Endometrial microvascular endothelial cells (primary cell): ENCODE data around the gene FOXL1. TPM values are rescaled to one million over a fixed set of nuclear protein-coding genes. Genes with fewer than 3 reads are reported as not detected.

Source experiments
- in situ Hi-C: cut with HindIII; loops from 2 replicates; pipeline ENCODE4 v1.10.0; 2017; ENCODE audit warnings: low sequenced_read_pairs, low pct_unique_long_range_greater_than_20kb; ENCODE audit errors: inconsistent ontology term
- total RNA-seq: library from RNA; depleted of rRNA; stranded (reverse); fragments of >200 nt; gene quantifications from one replicate; pipeline ENCODE4 v1.2.3, GENCODE V29; 2015; ENCODE audit errors: inconsistent ontology term

FOXL1 gene
- total RNA-seq, 1 donor from 2014 or later, result 11.5 TPM

DNA sequence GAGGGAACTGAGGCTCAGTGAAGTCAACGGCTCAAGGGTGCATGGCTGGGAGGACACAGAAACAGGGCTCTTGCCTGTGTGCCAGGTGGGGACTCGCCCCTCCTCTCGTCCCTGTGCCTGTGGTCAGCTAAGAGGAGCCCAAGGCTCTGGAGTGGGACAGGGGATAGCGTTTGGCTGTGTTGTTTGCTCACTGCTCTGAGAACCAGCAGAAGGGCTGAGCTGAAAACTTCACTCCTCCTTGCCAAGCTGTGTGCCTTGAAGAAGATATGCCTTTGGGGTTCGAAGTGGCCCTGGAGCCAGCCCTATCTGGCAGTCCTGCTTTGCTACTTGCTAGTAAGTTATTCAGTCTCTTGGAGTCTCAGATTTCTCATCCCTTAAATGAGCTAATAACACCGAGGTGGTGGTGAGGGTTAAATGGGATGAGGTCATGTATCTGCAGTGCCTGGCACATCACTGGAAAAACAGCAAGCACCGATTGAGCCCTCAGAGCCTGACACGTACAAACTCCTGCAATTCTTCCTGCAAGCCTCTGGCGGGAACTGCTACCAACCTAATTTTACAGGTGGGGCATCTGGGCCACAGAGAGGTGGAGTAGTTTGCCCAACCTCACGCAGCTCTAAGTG is 17.7 kb downstream of the FOXL1 start:
- in situ Hi-C loops, result no loop called here

GRCh38 chr16:86597126-86597879 is 19.0 kb downstream of the FOXL1 start:
- in situ Hi-C loops, result no loop called here

DNA sequence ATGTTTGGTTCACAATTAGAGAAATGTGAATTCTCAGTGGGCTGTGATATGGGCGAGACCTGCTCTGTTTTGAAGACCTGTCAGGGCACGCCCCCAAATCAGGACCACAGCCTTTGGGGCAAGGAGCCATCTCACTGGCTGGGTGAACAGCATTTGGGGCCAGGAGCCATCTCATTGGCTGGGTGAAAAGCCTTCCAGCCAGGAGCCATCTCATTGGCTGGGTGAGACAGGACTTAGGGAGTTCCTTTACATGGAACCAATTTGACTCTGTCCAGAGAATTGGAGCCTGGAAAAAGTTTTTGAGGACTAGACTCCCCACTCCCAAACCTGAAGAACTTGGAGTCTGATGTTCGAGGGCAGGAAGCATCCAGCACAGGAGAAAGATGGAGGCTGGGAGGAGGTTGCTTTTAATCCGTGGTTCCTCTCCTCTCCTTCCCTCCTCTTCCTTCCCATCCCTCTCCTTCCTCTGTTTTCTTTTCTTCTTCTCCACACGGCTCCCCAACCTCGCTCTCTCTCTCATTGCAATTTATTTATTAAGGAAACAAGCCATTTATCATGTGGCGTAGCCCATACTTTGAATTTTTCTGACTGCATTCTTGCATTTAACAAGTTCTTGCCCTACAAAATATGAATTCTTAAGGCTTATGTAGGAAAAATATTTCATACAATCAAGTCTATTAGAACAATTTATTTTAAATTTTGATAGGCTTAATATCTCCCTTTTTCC is 19.7 kb downstream of the FOXL1 start:
- in situ Hi-C loops, result no loop called here

GRCh38 chr16:86598607-86599565 is 20.5 kb downstream of the FOXL1 start:
- in situ Hi-C loops, result no loop called here

- in situ Hi-C loops, result no loop called here
Observed at GRCh38 chr16:86601356-86601755, 23.0 kb downstream of the FOXL1 start.

DNA sequence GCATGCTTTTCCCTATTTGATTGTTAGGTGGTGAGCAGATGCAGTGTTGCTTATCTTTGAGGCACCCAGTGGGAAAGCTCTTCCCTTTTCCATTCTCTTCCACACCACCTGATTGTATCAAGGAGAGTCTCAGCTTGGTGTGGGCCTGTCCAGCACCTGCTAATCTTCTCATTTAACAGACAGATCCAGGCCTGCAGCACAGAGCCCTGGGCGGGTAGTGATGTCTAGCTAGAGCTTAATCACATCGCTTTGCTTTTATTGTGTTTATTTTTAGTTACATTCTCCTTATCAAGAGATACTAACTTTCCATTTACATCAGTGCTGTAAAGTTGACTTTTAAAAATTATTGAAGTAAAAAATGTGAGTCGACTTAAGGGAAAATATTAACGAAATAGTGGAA is 24.2 kb downstream of the FOXL1 start:
- in situ Hi-C loops, result no loop called here

GRCh38 chr16:86604436-86605193 is 26.3 kb downstream of the FOXL1 start:
- in situ Hi-C loops, result no loop called here

DNA sequence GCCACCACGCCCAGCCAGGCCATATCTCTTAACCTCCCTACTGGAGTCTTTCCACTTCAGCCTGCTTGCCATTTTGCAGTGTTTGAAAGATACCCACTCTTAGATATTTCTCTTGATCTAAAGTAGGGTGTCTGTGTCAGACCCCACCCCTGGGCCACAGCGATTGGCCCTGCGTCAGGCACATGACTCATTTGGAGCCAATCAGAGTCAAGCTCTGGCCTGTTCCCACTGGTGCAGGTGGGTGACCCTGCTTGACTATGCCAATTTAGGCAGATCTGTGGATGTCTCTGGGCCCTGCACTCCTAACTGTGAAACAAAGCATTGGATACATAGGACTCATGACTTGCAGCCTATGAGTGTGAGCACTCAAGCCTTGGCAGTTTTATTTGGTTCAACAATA is 27.6 kb downstream of the FOXL1 start:
- in situ Hi-C loops, result no loop called here

DNA sequence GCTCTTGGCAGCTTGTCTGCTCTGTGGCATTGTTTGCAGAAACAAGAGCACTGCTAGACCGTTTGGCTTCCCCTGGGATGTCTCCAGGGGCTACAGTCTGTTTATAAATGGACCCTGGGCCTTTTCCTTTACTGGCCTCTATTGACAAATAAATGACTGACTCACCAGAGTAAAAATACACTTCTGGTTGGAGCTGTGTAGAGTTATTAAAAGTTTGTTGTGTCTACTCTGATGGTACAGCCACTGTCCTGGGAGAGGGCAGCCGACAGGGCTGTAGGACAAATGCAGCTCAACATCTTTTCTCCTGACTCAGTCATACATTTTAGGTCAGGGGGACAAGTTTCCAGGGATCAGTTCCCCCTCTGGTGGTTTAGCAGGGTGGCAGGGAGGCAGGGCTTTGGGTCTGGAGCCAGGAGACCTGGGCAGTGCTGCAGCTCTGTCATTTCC is 30.0 kb downstream of the FOXL1 start:
- in situ Hi-C loops, result no loop called here

- in situ Hi-C loops, result no loop called here
Observed at GRCh38 chr16:86609115-86609514, 30.8 kb downstream of the FOXL1 start.

DNA sequence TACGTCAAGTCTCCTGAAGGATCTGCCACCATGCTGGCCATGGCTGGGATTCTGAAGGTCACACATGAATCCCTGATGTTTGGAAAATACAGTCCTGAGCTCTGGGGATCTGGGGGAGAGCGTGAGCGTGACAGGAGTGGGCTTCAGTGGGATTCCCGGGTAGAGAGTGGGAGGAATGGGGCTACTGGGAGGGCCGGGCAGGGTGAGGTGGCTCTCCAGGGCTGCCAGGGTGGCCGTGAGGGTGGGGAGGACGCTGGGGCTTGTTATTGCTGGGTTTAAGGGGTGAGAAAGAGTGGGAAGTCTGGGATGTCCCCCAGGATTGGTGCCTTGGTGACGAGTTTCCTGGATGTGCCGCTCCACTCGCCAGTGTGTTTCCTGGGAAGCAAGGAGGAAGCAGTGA is 31.3 kb downstream of the FOXL1 start:
- in situ Hi-C loops, result no loop called here

DNA sequence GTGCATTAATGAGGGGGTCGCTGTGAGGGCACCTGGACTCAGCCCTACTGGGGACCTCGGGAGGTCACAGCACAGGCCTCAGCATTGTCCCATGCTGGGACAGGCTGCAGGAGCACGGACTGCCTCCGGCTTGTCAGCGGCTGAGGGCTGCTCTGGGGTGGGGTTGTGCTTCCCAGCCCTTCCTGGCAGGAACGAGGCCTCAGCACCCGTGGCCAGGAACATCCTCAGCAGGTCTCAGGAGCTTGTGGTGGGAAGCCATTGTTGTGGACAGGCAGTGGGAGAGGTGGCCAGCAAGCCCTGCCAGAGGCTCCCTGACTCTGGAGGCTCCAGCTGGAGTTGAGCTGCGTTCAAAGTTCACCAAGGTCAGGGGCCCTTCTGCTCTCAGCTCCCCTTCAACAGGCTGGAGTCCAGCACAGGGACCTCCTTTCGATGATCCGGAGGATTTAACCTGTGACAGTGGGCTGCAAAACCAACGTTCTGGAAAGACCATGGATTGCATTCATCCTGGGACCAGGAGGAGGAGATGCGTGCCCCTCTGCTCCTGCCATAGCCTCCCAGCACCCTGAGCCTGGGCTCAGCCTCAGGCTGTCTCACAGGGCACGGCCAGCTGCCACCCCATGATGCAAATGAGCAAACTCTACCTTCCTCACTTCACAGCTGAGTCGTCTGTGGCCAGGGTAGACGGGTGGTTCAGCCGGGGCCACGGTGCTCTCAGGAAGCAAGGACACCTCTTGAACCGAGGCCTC is 32.6 kb downstream of the FOXL1 start:
- in situ Hi-C loops, result no loop called here

GRCh38 chr16:86611525-86611855 is 33.1 kb downstream of the FOXL1 start:
- in situ Hi-C loops, result no loop called here

DNA sequence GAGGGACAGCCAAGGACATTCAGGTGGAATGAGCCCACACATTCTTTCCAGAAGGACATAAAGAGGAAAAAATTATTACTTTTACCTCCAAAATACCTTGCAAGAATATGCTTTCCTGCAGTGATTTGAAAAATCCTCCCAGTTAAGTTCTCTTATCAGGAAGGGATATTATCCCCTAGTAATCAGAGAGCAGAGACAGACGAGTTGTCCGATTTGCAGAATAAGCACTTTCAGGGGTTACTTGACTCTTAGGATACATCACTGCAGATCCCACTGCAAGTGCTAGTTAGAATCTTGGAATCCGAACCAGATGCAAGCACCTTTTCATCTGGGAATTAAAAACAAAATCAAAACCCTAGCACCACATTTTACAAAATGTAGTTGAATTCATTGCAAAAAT is 33.6 kb downstream of the FOXL1 start:
- in situ Hi-C loops, result no loop called here

DNA sequence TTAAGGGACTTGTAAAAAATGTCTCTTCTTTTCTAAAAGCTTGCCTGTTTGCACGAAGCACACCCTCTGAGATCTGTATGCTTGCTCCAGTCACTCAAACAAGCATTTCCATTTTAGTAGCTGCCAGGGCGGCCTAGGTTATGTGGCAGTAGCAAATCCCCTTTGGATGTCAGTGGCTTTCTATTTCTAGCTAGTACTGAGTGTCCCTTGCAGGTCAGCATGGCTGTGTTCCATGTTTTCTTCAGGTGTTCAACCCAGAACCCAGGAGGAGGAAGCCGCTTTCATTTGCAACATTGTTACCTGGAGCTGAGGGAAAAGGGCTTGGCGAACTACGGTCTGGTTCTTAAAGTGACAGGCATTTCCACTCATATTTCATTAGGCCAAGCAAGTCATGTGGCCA is 36.4 kb downstream of the FOXL1 start:
- in situ Hi-C loops, result no loop called here

DNA sequence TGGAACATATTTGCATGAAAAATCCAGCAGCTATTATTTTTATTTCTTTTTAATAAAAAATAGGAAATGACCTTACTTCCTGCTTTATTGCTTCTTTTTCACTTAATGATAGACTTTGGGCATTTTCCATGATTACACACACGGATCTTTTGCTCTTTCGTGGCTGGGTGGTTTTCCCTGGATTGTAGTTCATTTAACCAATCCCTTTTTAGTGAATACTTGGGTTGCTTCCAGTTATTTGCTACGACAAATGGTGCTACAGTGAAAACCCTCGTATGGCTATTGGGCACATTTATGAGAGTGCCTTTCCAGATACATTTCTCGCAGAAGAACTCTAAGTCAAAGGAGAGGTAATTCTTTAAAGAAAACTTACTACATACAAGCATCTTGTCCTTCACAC is 38.6 kb downstream of the FOXL1 start:
- in situ Hi-C loops, result no loop called here

- in situ Hi-C loops, result no loop called here
Observed at GRCh38 chr16:86618431-86619238, 40.3 kb downstream of the FOXL1 start.
